Uterus (tissue), 2 donors: ENCODE data around the gene GUSB.
"Not testable (repeated sequence)": the region's sequence is repeated elsewhere in the genome, so short reads cannot be mapped to it uniquely, and the experiment has no call there.

Experiments used
- CTCF ChIP-seq, 4 experiments: fragments of 200-600 bp in 2 of 4; fragments of 450-650 bp in 2 of 4; sonication (generic) in 2 of 4; IDR thresholded peaks; one replicate each; pipeline ENCODE4 v1.5.1; 2016 to 2019; ENCODE audit warnings: antibody characterized with exemption in 4 of 4, mild to moderate bottlenecking in 2 of 4, moderate library complexity in 1 of 4
- POLR2A ChIP-seq, 2 donors: fragments of 450-650 bp; IDR thresholded peaks; one replicate each; pipeline ENCODE4 v1.6.1; 2016; ENCODE audit warnings: antibody characterized with exemption in 2 of 2, mild to moderate bottlenecking in 1 of 2, moderate library complexity in 1 of 2

- TF ChIP-seq CTCF, POLR2A (IDR thresholded peaks at IDR 0.05): not testable (repeated sequence)
These were observed 17.3 kb downstream of the GUSB start for GRCh38 chr7:65964671-65965070.
